ENCODE results near the gene PROX2.

GRCh38 chr14:74863274-74863673 is 12.7 kb downstream of the PROX2 start:
- no peak for TF ChIP-seq CTCF (IDR thresholded peaks at IDR 0.05; ENCODE audit: insufficient read depth, low read length)
- TF ChIP-seq REST (IDR thresholded peaks at IDR 0.05; ENCODE audit: insufficient replicate concordance, low read depth), result no peak
- no peak for TF ChIP-seq POLR2AphosphoS5 (IDR thresholded peaks at IDR 0.05; ENCODE audit: low read depth)
- no peak for TF ChIP-seq GABPA (IDR thresholded peaks at IDR 0.05; ENCODE audit: low read depth)
- no peak; the same call in 1 of the 2 replicates for TF ChIP-seq SPI1 (IDR thresholded peaks at IDR 0.05; ENCODE audit: borderline replicate concordance, low read depth)

Data from HL-60 (cell line).